ENCODE results near the gene ACOX2. TPM values are rescaled to one million over a fixed set of nuclear protein-coding genes. Genes with fewer than 3 reads are reported as not detected.

Gene ACOX2
- total RNA-seq, 1 donor from 2014 or later, result not detected

- Mint-ChIP-seq H3K9me3 (no peaks in the 10 kb centered on the region), H3K27me3 (ENCODE audit: insufficient read depth) (peaks cover 3% of the 10 kb centered on the region), H3K4me1 (ENCODE audit: low read depth) (no peaks in the 10 kb centered on the region), H3K4me3 (no peak overlapping the region), H3K27ac (no peak overlapping the region), H3K36me3 (ENCODE audit: low read depth) (no peaks in the 10 kb centered on the region)
- intact Hi-C loops (cut with micrococcal nuclease), result no loop called here
- no peak for DNase-seq (ENCODE audit: low spot score)
Measured at GRCh38 chr3:58564054-58564453, 27.1 kb upstream of the ACOX2 start.

GRCh38 chr3:58563386-58564035, 26.5 kb upstream of the ACOX2 start:
- intact Hi-C loops (cut with micrococcal nuclease), result no loop called here
- no peak overlapping the region for H3K27ac Mint-ChIP-seq
- no peak for DNase-seq (ENCODE audit: low spot score)
- no peaks in the 10 kb centered on the region for H3K9me3 Mint-ChIP-seq
- H3K36me3 Mint-ChIP-seq (ENCODE audit: low read depth), result no peaks in the 10 kb centered on the region
- no peaks in the 10 kb centered on the region for H3K4me1 Mint-ChIP-seq (ENCODE audit: low read depth)
- peaks cover 3% of the 10 kb centered on the region for H3K27me3 Mint-ChIP-seq (ENCODE audit: insufficient read depth)
- H3K4me3 Mint-ChIP-seq, result no peak overlapping the region

- no peaks in the 10 kb centered on the region for H3K4me1 Mint-ChIP-seq (ENCODE audit: low read depth)
- peaks cover 3% of the 10 kb centered on the region for H3K27me3 Mint-ChIP-seq (ENCODE audit: insufficient read depth)
- no peak for DNase-seq (ENCODE audit: low spot score)
- no peaks in the 10 kb centered on the region for H3K9me3 Mint-ChIP-seq
- H3K27ac Mint-ChIP-seq, result no peak overlapping the region
- H3K36me3 Mint-ChIP-seq (ENCODE audit: low read depth), result no peaks in the 10 kb centered on the region
- H3K4me3 Mint-ChIP-seq, result no peak overlapping the region
- intact Hi-C loops (cut with micrococcal nuclease), result no loop called here
Measured at GRCh38 chr3:58562498-58562897, 25.5 kb upstream of the ACOX2 start.

GRCh38 chr3:58560771-58561311, 23.9 kb upstream of the ACOX2 start:
- Mint-ChIP-seq H3K27me3 (ENCODE audit: insufficient read depth) (peaks cover 6% of the 10 kb centered on the region), H3K4me3 (no peak overlapping the region), H3K4me1 (ENCODE audit: low read depth) (no peaks in the 10 kb centered on the region), H3K36me3 (ENCODE audit: low read depth) (no peaks in the 10 kb centered on the region), H3K27ac (no peak overlapping the region), H3K9me3 (no peaks in the 10 kb centered on the region)
- intact Hi-C loops (cut with micrococcal nuclease), result no loop called here
- no peak for DNase-seq (ENCODE audit: low spot score)

- Mint-ChIP-seq H3K36me3 (ENCODE audit: low read depth) (no peaks in the 10 kb centered on the region), H3K4me1 (ENCODE audit: low read depth) (no peaks in the 10 kb centered on the region), H3K4me3 (no peak overlapping the region), H3K27me3 (ENCODE audit: insufficient read depth) (peaks cover 6% of the 10 kb centered on the region), H3K9me3 (no peaks in the 10 kb centered on the region), H3K27ac (no peak overlapping the region)
- DNase-seq (ENCODE audit: low spot score), result no peak
- intact Hi-C loops (cut with micrococcal nuclease), result no loop called here
Measured at GRCh38 chr3:58559586-58559985, 22.6 kb upstream of the ACOX2 start.

- Mint-ChIP-seq H3K4me1 (ENCODE audit: low read depth) (no peaks in the 10 kb centered on the region), H3K27me3 (ENCODE audit: insufficient read depth) (peaks cover 6% of the 10 kb centered on the region), H3K27ac (no peak overlapping the region), H3K4me3 (no peak overlapping the region), H3K36me3 (ENCODE audit: low read depth) (no peaks in the 10 kb centered on the region), H3K9me3 (no peaks in the 10 kb centered on the region)
- intact Hi-C loops (cut with micrococcal nuclease), result no loop called here
- DNase-seq (ENCODE audit: low spot score), result no peak
Measured at GRCh38 chr3:58557491-58557890, 20.5 kb upstream of the ACOX2 start.

- Mint-ChIP-seq H3K36me3 (ENCODE audit: low read depth) (no peaks in the 10 kb centered on the region), H3K9me3 (no peaks in the 10 kb centered on the region), H3K27ac (no peak overlapping the region), H3K4me3 (no peak overlapping the region), H3K27me3 (ENCODE audit: insufficient read depth) (peaks cover 6% of the 10 kb centered on the region), H3K4me1 (ENCODE audit: low read depth) (no peaks in the 10 kb centered on the region)
- DNase-seq (ENCODE audit: low spot score), result no peak
- intact Hi-C loops (cut with micrococcal nuclease), result no loop called here
Measured at GRCh38 chr3:58556761-58557221, 19.8 kb upstream of the ACOX2 start.

- H3K27me3 Mint-ChIP-seq (ENCODE audit: insufficient read depth), result peaks cover 6% of the 10 kb centered on the region
- no peaks in the 10 kb centered on the region for H3K36me3 Mint-ChIP-seq (ENCODE audit: low read depth)
- no peak for DNase-seq (ENCODE audit: low spot score)
- no peaks in the 10 kb centered on the region for H3K4me1 Mint-ChIP-seq (ENCODE audit: low read depth)
- H3K9me3 Mint-ChIP-seq, result peaks cover 4% of the 10 kb centered on the region
- no peak overlapping the region for H3K27ac Mint-ChIP-seq
- intact Hi-C loops (cut with micrococcal nuclease), result no loop called here
- H3K4me3 Mint-ChIP-seq, result no peak overlapping the region
Measured at GRCh38 chr3:58556001-58556400, 19.0 kb upstream of the ACOX2 start.

- no peak for DNase-seq (ENCODE audit: low spot score)
- H3K27ac Mint-ChIP-seq, result no peak overlapping the region
Measured at GRCh38 chr3:58555203-58555602, 18.2 kb upstream of the ACOX2 start.

GRCh38 chr3:58553003-58553402, 16.0 kb upstream of the ACOX2 start:
- Mint-ChIP-seq H3K36me3 (ENCODE audit: low read depth) (no peaks in the 10 kb centered on the region), H3K4me1 (ENCODE audit: low read depth) (no peaks in the 10 kb centered on the region), H3K4me3 (no peak overlapping the region), H3K27me3 (ENCODE audit: insufficient read depth) (peaks cover 6% of the 10 kb centered on the region), H3K27ac (no peak overlapping the region), H3K9me3 (peaks cover 4% of the 10 kb centered on the region)
- intact Hi-C loops (cut with micrococcal nuclease), result loop anchor here (5.0 kb wide), 1 partner anchor 571 kb away; no protein-coding TSS in a partner anchor
- no peak for DNase-seq (ENCODE audit: low spot score)

More at GRCh38 chr3:58555203-58555602, 18.2 kb upstream of the ACOX2 start:
- Mint-ChIP-seq H3K36me3 (ENCODE audit: low read depth) (no peaks in the 10 kb centered on the region), H3K4me3 (no peak overlapping the region), H3K9me3 (peaks cover 4% of the 10 kb centered on the region), H3K27me3 (ENCODE audit: insufficient read depth) (peaks cover 6% of the 10 kb centered on the region), H3K4me1 (ENCODE audit: low read depth) (no peaks in the 10 kb centered on the region)
- intact Hi-C loops (cut with micrococcal nuclease), result no loop called here

GRCh38 chr3:58551636-58552180, 14.7 kb upstream of the ACOX2 start:
- intact Hi-C loops (cut with micrococcal nuclease), result loop anchor here (5.0 kb wide), 1 partner anchor 569 kb away; no protein-coding TSS in a partner anchor
- no peak for DNase-seq (ENCODE audit: low spot score)
- H3K4me1 Mint-ChIP-seq (ENCODE audit: low read depth), result no peaks in the 10 kb centered on the region
- H3K4me3 Mint-ChIP-seq, result no peak overlapping the region
- H3K27ac Mint-ChIP-seq, result no peak overlapping the region
- peaks cover 9% of the 10 kb centered on the region for H3K27me3 Mint-ChIP-seq (ENCODE audit: insufficient read depth)
- H3K9me3 Mint-ChIP-seq, result peaks cover 4% of the 10 kb centered on the region
- no peaks in the 10 kb centered on the region for H3K36me3 Mint-ChIP-seq (ENCODE audit: low read depth)

GRCh38 chr3:58544541-58544940, 7.6 kb upstream of the ACOX2 start:
- Mint-ChIP-seq H3K4me1 (ENCODE audit: low read depth) (no peaks in the 10 kb centered on the region), H3K4me3 (no peak overlapping the region), H3K27me3 (ENCODE audit: insufficient read depth) (peaks cover 38% of the 10 kb centered on the region), H3K36me3 (ENCODE audit: low read depth) (no peaks in the 10 kb centered on the region), H3K27ac (no peak overlapping the region), H3K9me3 (no peaks in the 10 kb centered on the region)
- intact Hi-C loops (cut with micrococcal nuclease), result no loop called here
- no peak for DNase-seq (ENCODE audit: low spot score)

GRCh38 chr3:58540176-58540858, 3.3 kb upstream of the ACOX2 start:
- peaks cover 36% of the 10 kb centered on the region for H3K27me3 Mint-ChIP-seq (ENCODE audit: insufficient read depth)
- H3K4me1 Mint-ChIP-seq (ENCODE audit: low read depth), result no peaks in the 10 kb centered on the region
- H3K36me3 Mint-ChIP-seq (ENCODE audit: low read depth), result no peaks in the 10 kb centered on the region
- intact Hi-C loops (cut with micrococcal nuclease), result no loop called here
- H3K9me3 Mint-ChIP-seq, result no peaks in the 10 kb centered on the region
- no peak overlapping the region for H3K4me3 Mint-ChIP-seq
- DNase-seq (ENCODE audit: low spot score), result no peak
- H3K27ac Mint-ChIP-seq, result no peak overlapping the region
